NCI-H526 treated with DMSO at 0.1 percent for 48 hours (cell line): Measurements from ENCODE around the gene PJVK.
"Not testable (repeated sequence)": the region's sequence is repeated elsewhere in the genome, so short reads cannot be mapped to it uniquely, and the experiment has no call there.

Experiments
- DNase-seq: peaks from one replicate; lab custom pipeline; 2025; lab: John Stamatoyannopoulos, UW

The PJVK gene

GRCh38 chr2:178436662-178437061, 14.5 kb upstream of the PJVK start:
- no peak for DNase-seq

- DNase-seq = no peak
Measured at GRCh38 chr2:178441426-178441825, 9.8 kb upstream of the PJVK start.

- DNase-seq = no peak
Measured at GRCh38 chr2:178448968-178449661, 2.1 kb upstream of the PJVK start.

DNA sequence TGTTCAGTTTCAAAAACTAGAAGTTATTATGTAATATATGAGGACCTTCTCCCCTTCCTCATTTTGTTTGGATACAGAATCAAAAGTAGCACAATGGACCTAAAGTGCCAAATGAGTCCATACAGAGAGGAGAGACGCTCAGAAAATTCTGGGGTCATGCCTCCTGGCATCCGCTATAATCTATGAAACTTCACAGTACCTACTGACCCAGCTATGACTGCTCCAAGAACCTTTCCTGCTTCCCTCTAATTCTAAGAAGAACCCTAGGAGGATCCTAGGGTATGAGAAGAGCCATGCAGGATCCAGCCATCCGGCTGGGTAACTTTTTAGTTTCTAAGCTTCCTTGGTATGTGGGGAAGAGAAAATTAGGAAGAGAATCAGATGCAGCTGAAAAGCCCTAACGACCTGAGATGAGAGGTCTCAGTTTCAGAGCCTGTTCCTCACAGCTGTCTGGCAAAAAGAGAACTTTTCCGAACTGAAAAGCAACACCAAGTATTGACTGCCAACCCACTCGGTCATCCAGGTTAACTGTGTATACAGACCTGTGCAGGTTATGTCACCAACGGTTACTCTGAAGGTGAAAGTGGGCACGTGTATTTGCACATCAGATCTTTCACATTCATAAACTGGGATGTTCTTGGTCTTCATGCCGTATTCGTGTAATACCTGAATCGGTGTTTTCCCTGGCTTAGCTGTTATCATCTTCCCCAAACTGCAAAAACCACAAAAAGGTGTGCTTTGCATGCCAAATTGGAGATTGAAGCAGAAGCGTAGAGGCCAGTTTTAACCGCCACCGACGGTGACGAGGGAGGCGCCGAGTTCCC, 1.3 kb upstream of the PJVK start:
- DNase-seq = no peak

DNA sequence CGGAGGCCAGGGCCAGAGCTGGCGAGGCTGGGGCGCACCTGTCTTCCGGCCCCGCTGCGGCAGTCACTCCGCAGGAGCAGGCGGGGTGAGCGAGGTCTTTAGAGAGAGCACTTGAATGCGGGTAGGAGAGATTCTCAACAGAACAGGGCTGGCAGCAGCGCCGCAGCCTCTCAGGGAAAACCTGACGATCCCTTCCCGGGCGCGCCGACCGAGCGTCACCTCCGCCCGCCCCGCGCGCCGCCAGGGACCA, 729 bp upstream of the PJVK start:
- peak; percentile 89 for DNase-seq

DNA sequence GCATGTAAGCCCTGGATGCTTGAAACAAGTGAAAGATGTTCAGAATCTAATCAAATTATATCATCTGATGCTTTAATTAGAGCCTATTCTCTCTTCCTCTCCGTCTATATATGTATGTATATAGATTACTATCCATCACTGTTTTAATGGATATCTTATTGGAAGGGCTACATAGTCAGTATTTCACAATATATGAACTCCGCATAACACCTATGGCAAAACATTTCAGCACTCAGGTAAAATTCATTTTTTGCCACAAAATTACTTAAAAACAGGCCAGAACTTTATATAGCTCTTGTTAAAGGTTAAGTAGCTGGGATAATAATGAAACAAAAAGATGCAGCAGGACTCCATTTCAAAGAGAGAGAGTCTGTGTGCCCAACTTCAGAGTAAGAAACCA, 1.2 kb downstream of the PJVK start:
- DNase-seq = no peak

- DNase-seq = no peak
Measured at GRCh38 chr2:178452870-178453269, 1.7 kb downstream of the PJVK start.

- no peak for DNase-seq
Measured at GRCh38 chr2:178455947-178456346, 4.8 kb downstream of the PJVK start.

DNA sequence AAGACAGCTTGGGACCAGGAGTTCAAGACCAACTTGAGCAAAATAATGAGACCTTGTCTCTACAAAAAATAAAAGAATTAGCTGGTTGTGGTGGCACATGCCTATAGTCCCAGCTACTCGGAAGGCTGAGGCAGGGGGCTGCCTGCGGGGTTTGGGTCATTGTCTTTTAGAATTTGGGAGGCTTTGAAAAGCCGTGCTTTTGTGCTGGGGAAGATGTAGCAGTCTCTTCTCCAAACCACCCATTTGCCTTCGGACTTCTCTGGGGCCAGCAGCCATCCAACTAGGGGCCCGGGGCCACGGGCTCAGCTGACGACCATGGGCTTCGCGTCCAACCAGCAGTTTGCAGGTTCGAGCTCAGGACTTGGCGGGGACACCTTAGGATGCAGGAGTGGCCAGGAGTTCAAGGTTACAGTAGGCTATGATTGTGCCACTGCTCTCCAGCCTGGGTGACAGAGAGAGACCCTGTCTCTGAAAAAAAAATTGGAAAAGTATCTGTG, 6.3 kb downstream of the PJVK start:
- DNase-seq = no peak

DNA sequence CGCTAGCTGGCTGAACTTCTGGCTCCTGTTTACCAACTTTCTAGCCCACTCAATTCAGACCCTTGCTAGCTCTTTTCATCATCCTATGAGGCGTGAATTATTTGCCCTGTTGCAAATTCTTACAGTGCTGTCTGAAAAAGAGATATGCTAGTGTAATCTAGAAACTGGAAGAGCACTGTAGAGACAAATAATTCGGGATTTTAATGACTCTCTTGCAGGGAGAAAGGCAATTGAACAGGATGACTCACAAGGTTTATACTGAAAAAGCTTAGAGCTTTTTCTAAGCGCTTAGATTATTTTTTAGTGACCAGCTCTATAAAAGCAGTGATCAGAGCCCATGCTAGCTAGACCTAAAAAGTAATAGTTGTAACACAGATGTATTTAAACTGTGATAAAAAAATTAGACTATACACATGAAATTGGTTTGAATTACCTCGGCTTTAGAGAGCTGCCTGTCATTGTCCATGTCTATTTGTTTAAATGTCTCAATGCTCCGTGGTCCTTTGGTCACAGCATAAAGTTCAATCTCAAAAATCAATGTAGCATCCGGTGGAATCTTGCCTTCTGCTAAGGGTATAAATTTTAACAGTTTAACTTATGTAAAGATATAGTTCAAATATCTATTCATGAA, 18.2 kb downstream of the PJVK start:
- DNase-seq = no peak

DNA sequence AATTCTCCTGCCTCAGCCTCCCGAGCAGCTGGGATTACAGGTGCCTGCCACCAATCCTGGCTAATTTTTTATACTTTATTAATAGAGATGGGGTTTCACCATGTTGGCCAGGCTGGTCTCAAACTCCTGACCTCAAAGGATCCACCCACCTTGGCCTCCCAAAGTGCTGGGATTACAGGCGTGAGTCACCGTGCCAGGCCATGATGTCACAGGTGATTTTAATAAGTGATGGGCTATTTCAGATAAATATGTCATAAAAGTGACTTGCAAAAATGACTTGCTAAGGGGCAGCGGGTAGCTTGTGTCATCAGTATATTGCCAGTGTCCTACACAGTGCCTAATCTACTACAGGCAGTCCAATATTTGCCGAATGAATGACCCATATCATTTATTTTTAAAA, 20.1 kb downstream of the PJVK start:
- not testable (repeated sequence) for DNase-seq

GRCh38 chr2:178473373-178473772, 22.2 kb downstream of the PJVK start:
- no peak for DNase-seq

DNA sequence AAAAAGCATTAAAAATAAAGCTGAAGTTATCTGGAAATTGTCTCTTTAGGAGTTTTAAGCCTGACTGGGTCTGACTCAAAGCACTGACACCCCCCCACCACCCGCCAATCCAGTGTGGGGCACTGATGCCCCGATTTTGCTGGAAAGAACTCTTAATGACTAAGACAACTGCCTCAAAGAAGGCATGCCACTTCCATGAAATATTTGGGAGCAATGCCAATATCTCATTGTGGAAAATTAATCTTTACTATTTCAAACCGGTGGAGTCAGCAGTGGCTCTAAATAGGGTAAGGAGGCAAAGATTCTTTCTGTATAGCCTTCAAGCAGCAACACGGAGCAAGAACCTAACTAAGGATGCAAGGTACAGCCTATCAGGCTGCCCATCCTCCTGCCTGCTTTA, 22.8 kb downstream of the PJVK start:
- DNase-seq = no peak

- no peak for DNase-seq
Measured at GRCh38 chr2:178474560-178474959, 23.4 kb downstream of the PJVK start.

GRCh38 chr2:178476477-178476876, 25.3 kb downstream of the PJVK start:
- DNase-seq = no peak

DNA sequence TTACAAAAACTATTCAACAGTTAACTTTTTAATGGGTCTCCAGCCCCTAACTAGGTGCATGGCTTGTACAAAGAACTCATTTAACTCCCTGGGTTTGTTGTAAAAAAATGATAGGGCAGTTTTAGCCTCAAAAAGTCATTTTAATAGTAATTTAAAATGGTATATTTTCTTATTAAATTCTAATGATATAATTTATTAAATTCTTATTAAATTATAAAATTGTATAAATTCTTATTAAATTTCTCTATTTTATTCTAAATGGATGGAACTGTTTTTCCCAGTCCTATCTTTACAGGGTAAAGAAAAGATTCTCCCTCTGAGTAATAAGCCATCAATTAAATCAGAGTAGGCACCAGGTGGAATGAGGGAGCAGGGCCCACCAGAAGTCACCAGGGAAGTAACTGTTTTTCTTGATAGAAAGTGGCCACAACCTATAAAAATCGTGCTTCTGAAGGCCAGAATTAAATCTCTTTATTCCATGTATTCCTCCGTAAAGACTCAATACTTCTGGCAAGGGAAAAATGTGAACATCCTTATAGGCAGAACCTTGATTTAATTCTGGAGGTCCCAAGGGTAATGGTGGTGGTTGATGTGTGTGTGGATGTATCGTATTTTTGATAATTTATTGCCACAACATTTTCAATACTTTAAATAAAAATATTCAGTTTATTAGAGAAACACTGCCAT, 26.4 kb downstream of the PJVK start:
- peak; percentile 27 for DNase-seq

GRCh38 chr2:178478130-178478438, 26.9 kb downstream of the PJVK start:
- DNase-seq = no peak

GRCh38 chr2:178478439-178479274, 27.5 kb downstream of the PJVK start, which contains the start of gene FKBP7:
Gene FKBP7 (minus strand): TSS chr2:178478600. CDS start chr2:178478499, 101 bp downstream.
- DNase-seq = peak; percentile 90

- no peak for DNase-seq
Measured at GRCh38 chr2:178479275-178479616, 28.1 kb downstream of the PJVK start.

DNA sequence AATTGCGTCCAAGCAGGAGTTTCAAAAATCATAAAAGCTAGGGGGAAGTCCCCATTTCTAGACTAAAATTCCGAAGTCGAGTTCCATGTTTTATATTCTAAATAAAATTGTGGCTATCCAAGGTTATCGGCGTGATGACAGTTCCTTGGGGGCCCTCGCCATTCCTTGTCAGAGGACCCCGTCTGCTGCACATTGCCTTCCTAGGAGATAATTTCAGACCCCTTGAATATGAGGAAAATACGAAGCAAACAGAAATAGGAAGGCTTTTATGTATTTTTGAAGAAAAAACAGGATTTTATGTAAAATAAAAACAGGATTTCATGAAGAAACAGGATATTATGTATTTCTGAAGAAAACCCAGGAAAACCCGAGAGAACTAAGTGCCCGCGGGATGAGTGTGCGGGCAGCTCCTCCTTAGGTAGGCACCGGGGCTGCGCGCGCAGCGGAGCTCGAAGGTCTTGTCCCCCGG, 28.6 kb downstream of the PJVK start:
- no peak for DNase-seq
